PFSK-1 (cell line): ENCODE results near the gene SVIL.

ENCODE experiments used
- POLR2AphosphoS5 ChIP-seq: IDR thresholded peaks from 2 replicates; pipeline ENCODE4 v1.6.1; 2012; ENCODE audit warnings: low read depth, mild to moderate bottlenecking, control low read depth, low read length, moderate library complexity
- TF ChIP-seq, protein P1 (sequence below), 2 experiments: IDR thresholded peaks; 2 replicates each; pipeline versions ENCODE4 v1.6.1 to v1.8.0; 2011 to 2012; ENCODE audit warnings: low read depth in 2 of 2, low read length in 2 of 2, control low read depth in 1 of 2, inconsistent platforms in 1 of 2, mild to moderate bottlenecking in 1 of 2, moderate library complexity in 1 of 2; ENCODE audit not compliant: insufficient read depth in 1 of 2

DNA sequence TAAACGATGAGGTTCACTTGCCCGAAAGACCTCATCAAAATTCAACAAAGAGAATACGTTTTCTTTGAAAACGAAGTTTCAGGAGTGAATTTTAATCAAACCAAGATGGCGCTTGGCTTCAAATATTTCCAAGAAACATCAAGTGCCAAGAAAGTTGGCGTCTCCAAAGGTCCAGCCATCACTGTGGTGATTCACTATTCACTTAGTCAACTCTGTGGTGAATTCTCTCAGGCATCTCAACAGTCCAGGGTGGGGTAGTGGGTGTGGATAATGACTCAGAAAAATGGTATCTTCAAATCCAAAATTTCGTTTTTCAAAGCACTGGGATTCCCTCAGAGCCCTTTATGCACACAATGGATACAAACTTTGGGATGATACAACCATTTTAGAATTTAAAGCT, 133.1 kb downstream of the SVIL start:
- TF ChIP-seq POLR2AphosphoS5 = no peak
- TF ChIP-seq, protein P1, sequence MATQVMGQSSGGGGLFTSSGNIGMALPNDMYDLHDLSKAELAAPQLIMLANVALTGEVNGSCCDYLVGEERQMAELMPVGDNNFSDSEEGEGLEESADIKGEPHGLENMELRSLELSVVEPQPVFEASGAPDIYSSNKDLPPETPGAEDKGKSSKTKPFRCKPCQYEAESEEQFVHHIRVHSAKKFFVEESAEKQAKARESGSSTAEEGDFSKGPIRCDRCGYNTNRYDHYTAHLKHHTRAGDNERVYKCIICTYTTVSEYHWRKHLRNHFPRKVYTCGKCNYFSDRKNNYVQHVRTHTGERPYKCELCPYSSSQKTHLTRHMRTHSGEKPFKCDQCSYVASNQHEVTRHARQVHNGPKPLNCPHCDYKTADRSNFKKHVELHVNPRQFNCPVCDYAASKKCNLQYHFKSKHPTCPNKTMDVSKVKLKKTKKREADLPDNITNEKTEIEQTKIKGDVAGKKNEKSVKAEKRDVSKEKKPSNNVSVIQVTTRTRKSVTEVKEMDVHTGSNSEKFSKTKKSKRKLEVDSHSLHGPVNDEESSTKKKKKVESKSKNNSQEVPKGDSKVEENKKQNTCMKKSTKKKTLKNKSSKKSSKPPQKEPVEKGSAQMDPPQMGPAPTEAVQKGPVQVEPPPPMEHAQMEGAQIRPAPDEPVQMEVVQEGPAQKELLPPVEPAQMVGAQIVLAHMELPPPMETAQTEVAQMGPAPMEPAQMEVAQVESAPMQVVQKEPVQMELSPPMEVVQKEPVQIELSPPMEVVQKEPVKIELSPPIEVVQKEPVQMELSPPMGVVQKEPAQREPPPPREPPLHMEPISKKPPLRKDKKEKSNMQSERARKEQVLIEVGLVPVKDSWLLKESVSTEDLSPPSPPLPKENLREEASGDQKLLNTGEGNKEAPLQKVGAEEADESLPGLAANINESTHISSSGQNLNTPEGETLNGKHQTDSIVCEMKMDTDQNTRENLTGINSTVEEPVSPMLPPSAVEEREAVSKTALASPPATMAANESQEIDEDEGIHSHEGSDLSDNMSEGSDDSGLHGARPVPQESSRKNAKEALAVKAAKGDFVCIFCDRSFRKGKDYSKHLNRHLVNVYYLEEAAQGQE (IDR thresholded peaks at IDR 0.05; ENCODE audit: insufficient read depth in 1 of 2, low read depth in 2 of 2, low read length in 2 of 2) = no peak
